Measurements from ENCODE around the gene COL27A1.

The COL27A1 gene

GRCh38 chr9:114350636-114351401 lies 195.5 kb downstream of the COL27A1 start:
- DNase-seq (ENCODE audit: low read depth): no peak
- H3K4me3 ChIP-seq (ENCODE audit: low read length): no peak overlapping the region
- TF ChIP-seq, protein P1, sequence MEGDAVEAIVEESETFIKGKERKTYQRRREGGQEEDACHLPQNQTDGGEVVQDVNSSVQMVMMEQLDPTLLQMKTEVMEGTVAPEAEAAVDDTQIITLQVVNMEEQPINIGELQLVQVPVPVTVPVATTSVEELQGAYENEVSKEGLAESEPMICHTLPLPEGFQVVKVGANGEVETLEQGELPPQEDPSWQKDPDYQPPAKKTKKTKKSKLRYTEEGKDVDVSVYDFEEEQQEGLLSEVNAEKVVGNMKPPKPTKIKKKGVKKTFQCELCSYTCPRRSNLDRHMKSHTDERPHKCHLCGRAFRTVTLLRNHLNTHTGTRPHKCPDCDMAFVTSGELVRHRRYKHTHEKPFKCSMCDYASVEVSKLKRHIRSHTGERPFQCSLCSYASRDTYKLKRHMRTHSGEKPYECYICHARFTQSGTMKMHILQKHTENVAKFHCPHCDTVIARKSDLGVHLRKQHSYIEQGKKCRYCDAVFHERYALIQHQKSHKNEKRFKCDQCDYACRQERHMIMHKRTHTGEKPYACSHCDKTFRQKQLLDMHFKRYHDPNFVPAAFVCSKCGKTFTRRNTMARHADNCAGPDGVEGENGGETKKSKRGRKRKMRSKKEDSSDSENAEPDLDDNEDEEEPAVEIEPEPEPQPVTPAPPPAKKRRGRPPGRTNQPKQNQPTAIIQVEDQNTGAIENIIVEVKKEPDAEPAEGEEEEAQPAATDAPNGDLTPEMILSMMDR (IDR thresholded peaks at IDR 0.05; ENCODE audit: insufficient read depth, low read depth, low read length, missing control alignments): no peak

DNA sequence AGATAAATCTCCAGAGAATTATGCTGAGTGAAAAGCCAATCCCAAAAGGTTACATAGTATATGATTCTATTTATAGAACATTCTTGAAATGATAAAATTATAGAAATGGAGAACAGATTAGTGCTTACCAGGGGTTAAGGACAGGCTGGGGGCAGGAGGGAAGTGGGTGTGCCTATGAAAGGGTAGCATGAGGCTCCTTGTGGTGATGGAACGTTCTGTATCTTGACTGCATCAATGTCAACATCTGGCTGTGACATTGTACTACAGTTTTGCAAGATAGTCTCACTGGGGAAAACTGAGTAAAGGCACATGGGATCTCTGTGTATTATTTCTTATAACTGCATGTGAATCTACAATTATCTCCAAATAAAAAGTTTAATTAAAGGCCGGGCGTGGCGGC lies 196.6 kb downstream of the COL27A1 start:
- no peak overlapping the region for H3K4me3 ChIP-seq (ENCODE audit: low read length)
- TF ChIP-seq, protein P1 (IDR thresholded peaks at IDR 0.05; ENCODE audit: insufficient read depth, low read depth, low read length, missing control alignments): no peak
- DNase-seq (ENCODE audit: low read depth): no peak

GRCh38 chr9:114355821-114356220 lies 200.5 kb downstream of the COL27A1 start:
- TF ChIP-seq, protein P1 (IDR thresholded peaks at IDR 0.05; ENCODE audit: insufficient read depth, low read depth, low read length, missing control alignments): no peak
- DNase-seq (ENCODE audit: low read depth): no peak
- no peak overlapping the region for H3K4me3 ChIP-seq (ENCODE audit: low read length)

DNA sequence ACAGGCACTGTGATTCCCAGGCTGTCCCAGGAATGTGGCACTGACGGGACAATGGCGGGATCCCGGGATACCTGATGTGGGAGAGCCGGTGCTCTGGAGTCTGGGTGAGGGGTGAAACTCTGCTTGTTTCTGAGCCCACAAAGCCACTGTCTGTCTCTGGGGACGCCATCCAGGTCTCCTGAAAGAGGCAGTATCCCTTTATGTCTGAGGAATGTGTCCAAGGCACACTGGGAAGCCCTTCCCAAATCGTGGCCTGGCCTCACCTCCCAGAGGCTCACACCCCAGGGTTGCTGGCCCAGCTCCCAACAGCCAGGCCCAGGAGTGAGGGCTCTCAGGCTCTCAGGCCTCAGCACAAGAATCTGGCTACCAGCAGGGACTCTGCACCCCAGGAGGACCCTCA lies 201.5 kb downstream of the COL27A1 start:
- TF ChIP-seq, protein P1 (IDR thresholded peaks at IDR 0.05; ENCODE audit: insufficient read depth, low read depth, low read length, missing control alignments): no peak
- no peak overlapping the region for H3K4me3 ChIP-seq (ENCODE audit: low read length)
- DNase-seq (ENCODE audit: low read depth): no peak

DNA sequence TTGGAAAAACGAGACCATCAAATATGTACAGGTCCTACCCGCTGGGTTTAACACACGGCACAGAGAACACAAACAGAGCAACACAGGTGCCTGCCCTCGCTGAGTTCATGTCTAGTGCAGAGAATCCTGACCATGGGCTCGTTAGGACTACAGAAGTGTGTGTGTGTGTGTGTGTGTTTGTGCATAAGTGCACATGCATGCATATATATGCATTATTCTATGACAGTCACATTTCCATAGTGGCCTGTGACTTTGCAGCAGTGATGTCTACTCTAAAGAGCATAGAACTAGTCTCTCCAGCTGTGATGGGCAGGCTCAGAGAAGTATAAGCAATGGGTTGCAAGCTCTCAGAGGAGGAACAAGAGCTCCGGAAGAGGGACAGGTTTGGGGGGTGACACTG lies 202.0 kb downstream of the COL27A1 start:
- TF ChIP-seq, protein P1 (IDR thresholded peaks at IDR 0.05; ENCODE audit: insufficient read depth, low read depth, low read length, missing control alignments): no peak
- no peak overlapping the region for H3K4me3 ChIP-seq (ENCODE audit: low read length)
- DNase-seq (ENCODE audit: low read depth): no peak

GRCh38 chr9:114357911-114358328 lies 202.6 kb downstream of the COL27A1 start:
- H3K4me3 ChIP-seq (ENCODE audit: low read length): no peak overlapping the region
- TF ChIP-seq, protein P1 (IDR thresholded peaks at IDR 0.05; ENCODE audit: insufficient read depth, low read depth, low read length, missing control alignments): no peak
- no peak for DNase-seq (ENCODE audit: low read depth)

- TF ChIP-seq, protein P1 (IDR thresholded peaks at IDR 0.05; ENCODE audit: insufficient read depth, low read depth, low read length, missing control alignments): no peak
- no peak for DNase-seq (ENCODE audit: low read depth)
- no peak overlapping the region for H3K4me3 ChIP-seq (ENCODE audit: low read length)
These were observed 204.5 kb downstream of the COL27A1 start for GRCh38 chr9:114359801-114360200.

Measured in epithelial cell of esophagus (primary cell).